Loucy (cell line): ENCODE results near the gene NUDCD2.

ENCODE experiments used
- CTCF ChIP-seq: fragments of 200-600 bp; sonication (generic); conservative IDR thresholded peaks from 2 replicates; pipeline ENCODE4 v1.5.1; 2014; ENCODE audit warnings: mild to moderate bottlenecking, antibody characterized with exemption, low read length
- EZH2phosphoT487 ChIP-seq: fragments of 200-600 bp; IDR thresholded peaks from 2 replicates; pipeline ENCODE4 v1.6.1; 2018; ENCODE audit warnings: antibody characterized with exemption, mild to moderate bottlenecking, moderate library complexity, borderline replicate concordance

GRCh38 chr5:163459462-163459818, 462 bp downstream of the NUDCD2 start:
- TF ChIP-seq CTCF (no peak), EZH2phosphoT487 (no peak)
